K562 (cell line): ENCODE data around the gene COMMD2. TPM values are rescaled to one million over a fixed set of nuclear protein-coding genes. Genes with fewer than 3 reads are reported as not detected.

Source experiments
- CHD7 ChIP-seq: fragments of 200-600 bp; sonication (generic); IDR thresholded peaks from one replicate; pipeline ENCODE4 v1.6.1; 2012; ENCODE audit warnings: mild to moderate bottlenecking, low read depth, low read length, inconsistent platforms
- E2F6 ChIP-seq, 2 experiments: IDR thresholded peaks; 2 replicates each; pipeline ENCODE4 v1.6.1; 2011; ENCODE audit warnings: borderline replicate concordance in 1 of 2, control low read depth in 1 of 2, low read depth in 1 of 2, low read length in 1 of 2, mild to moderate bottlenecking in 1 of 2, mixed read lengths in 1 of 2, moderate library complexity in 1 of 2; ENCODE audit not compliant: insufficient read depth in 1 of 2, insufficient read length in 1 of 2, poor library complexity in 1 of 2, severe bottlenecking in 1 of 2; ENCODE audit errors: extremely low read depth in 1 of 2
- IRF1 ChIP-seq: sonication (generic); formaldehyde crosslinking; IDR thresholded peaks from 2 replicates; pipeline ENCODE4 v1.8.0; 2022; ENCODE audit warnings: missing genetic modification reagents, mild to moderate bottlenecking, borderline replicate concordance
- NR2F6 ChIP-seq: fragments of 450-650 bp; formaldehyde crosslinking; IDR thresholded peaks from 2 replicates; pipeline ENCODE4 v1.4.0; 2020; ENCODE audit warnings: mild to moderate bottlenecking
- PHTF2 ChIP-seq: fragments of 250-450 bp; sonication (Bioruptor Pico); IDR thresholded peaks from 2 replicates; pipeline ENCODE4 v1.5.0; 2021; ENCODE audit warnings: mild to moderate bottlenecking
- ZKSCAN1 ChIP-seq: fragments of 150-350 bp; IDR thresholded peaks from 2 replicates; pipeline ENCODE4 v1.6.1; 2016; ENCODE audit warnings: low read depth, low read length
- ZMIZ1 ChIP-seq, 2 experiments: fragments of 150-350 bp in 1 of 2; IDR thresholded peaks; 2 replicates each; pipeline ENCODE4 v1.6.1; 2012 to 2016; ENCODE audit warnings: low read depth in 2 of 2, low read length in 2 of 2, mild to moderate bottlenecking in 1 of 2, moderate library complexity in 1 of 2
- ZNF239 ChIP-seq: fragments of 250-450 bp; sonication (Bioruptor Pico); IDR thresholded peaks from 2 replicates; pipeline ENCODE4 v1.4.0; 2020; ENCODE audit warnings: mild to moderate bottlenecking
- polyA plus RNA-seq, 8 experiments: library from polyadenylated mRNA; depleted of rRNA in 4 of 8; stranded (reverse) in 5 of 8; unstranded in 3 of 8; fragments of >200 nt; fragmentation: Nextera tagmentation in 2 of 8; fragmentation: Illumina TruSeq in 1 of 8; extraction: Ambion mirVana in 2 of 8; extraction: Trizol in 1 of 8; gene quantifications; 2 replicates each; pipeline versions ENCODE4 v1.2.1 to v1.2.3, GENCODE V29; 2011 to 2014; ENCODE audit warnings: inconsistent platforms in 1 of 8, missing spikeins in 1 of 8
- total RNA-seq, 7 experiments: library from RNA; depleted of rRNA in 6 of 7; stranded (reverse); fragments of >200 nt in 6 of 7; fragmentation: Illumina TruSeq in 2 of 7; extraction: Trizol in 2 of 7; gene quantifications; 2 replicates each; pipeline versions ENCODE4 v1.2.1 to v1.2.3, GENCODE V29; 2011 to 2021; ENCODE audit warnings: low replicate concordance in 1 of 7

COMMD2 gene
- total and polyA plus RNA-seq, 9 of the 15 experiments (the other 6 are each of a cell fraction or from before 2014, with no cell fraction given), result 25.8 to 102 (median 41.8) TPM

- TF ChIP-seq E2F6 (IDR thresholded peaks at IDR 0.05; ENCODE audit: borderline replicate concordance in 1 of 2, extremely low read depth in 1 of 2, insufficient read depth in 1 of 2, insufficient read length in 1 of 2, low read depth in 1 of 2, low read length in 1 of 2, poor library complexity in 1 of 2, severe bottlenecking in 1 of 2) (peak; percentile 31 to 32), NR2F6 (CRISPR knock-in tag) (no peak), PHTF2 (no peak), CHD7 (peak; percentile 44), ZKSCAN1 (peak; percentile 66; the same call in 1 of the 2 replicates), ZNF239 (CRISPR knock-in tag) (no peak; the same call in 1 of the 2 replicates), ZMIZ1 (IDR thresholded peaks at IDR 0.05; ENCODE audit: low read depth in 2 of 2, low read length in 2 of 2) (0 out of 4 replicates have a peak, but pooled peaks of 1 of the 2 experiments have one; percentile 64), IRF1 (CRISPR knock-in tag) (0 out of 2 replicates have a peak, but pooled peaks have one; percentile 61)
Observed at GRCh38 chr3:149752051-149752787, at the start of gene COMMD2 (continued).
